ENCODE measurements around the gene CDC42EP1.

DNA sequence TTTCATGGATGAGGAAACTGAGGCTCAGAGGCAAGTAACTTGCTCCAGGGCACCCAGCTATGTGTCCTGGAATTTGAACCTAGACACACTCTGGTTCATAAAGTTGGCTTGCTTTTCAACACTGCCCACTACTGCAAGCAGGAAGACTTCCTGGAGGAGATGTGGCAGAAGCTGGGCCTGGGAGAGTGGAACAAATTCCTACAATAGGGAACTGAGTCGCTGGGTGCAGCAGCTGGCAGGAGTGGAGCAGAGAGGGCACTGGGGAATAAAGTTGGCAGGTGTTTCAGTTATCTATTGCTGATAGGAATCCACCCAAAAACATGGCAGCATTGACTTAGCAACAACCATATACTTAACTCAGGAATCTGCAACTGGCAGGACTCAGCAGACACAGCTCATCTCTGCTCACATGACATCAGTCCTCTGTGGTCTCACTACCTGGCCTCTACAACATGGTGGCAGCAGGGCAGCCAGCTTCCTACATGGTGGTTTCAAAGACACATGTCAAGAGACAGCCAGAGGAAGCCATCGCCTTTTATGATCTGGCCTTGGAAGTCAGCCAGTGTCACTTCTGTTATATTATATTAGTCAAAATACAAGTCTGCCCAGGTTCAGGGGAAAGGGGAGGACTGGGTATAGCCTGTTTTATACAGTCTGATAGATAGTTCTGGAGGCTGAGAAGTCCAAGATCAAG lies 30.5 kb upstream of the CDC42EP1 start:
- TF ChIP-seq, protein P1, sequence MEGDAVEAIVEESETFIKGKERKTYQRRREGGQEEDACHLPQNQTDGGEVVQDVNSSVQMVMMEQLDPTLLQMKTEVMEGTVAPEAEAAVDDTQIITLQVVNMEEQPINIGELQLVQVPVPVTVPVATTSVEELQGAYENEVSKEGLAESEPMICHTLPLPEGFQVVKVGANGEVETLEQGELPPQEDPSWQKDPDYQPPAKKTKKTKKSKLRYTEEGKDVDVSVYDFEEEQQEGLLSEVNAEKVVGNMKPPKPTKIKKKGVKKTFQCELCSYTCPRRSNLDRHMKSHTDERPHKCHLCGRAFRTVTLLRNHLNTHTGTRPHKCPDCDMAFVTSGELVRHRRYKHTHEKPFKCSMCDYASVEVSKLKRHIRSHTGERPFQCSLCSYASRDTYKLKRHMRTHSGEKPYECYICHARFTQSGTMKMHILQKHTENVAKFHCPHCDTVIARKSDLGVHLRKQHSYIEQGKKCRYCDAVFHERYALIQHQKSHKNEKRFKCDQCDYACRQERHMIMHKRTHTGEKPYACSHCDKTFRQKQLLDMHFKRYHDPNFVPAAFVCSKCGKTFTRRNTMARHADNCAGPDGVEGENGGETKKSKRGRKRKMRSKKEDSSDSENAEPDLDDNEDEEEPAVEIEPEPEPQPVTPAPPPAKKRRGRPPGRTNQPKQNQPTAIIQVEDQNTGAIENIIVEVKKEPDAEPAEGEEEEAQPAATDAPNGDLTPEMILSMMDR (conservative IDR thresholded peaks at IDR 0.05; ENCODE audit: low read length), result no peak
- no peak for TF ChIP-seq EZH2phosphoT487 (IDR thresholded peaks at IDR 0.05; ENCODE audit: borderline replicate concordance)
